Karpas-422 (cell line): Measurements from ENCODE around the gene TEX2. TPM values are rescaled to one million over a fixed set of nuclear protein-coding genes. Genes with fewer than 3 reads are reported as not detected.

Experiments used
- DNase-seq: peaks from one replicate; pipeline ENCODE4 v3.0.0-alpha.2; 2015
- H2AFZ ChIP-seq: fragments of 200-600 bp; sonication (generic); 2 replicates; pipeline ENCODE4 v1.6.1; 2014; ENCODE audit warnings: antibody characterized with exemption, low read length, mixed read lengths
- H3K27ac ChIP-seq: fragments of 200-600 bp; sonication (generic); 2 replicates; pipeline ENCODE4 v1.5.1; 2014; ENCODE audit warnings: mild to moderate bottlenecking, low read length, moderate library complexity
- H3K27me3 ChIP-seq: fragments of 200-600 bp; sonication (generic); 2 replicates; pipeline ENCODE4 v1.6.1; 2014; ENCODE audit warnings: low read length, mixed read lengths
- H3K36me3 ChIP-seq: fragments of 200-600 bp; sonication (generic); 2 replicates; pipeline ENCODE4 v1.6.1; 2014; ENCODE audit warnings: low read length, mixed read lengths; ENCODE audit not compliant: insufficient read depth
- H3K4me1 ChIP-seq: fragments of 200-600 bp; sonication (generic); 2 replicates; pipeline ENCODE4 v1.6.1; 2014; ENCODE audit warnings: mild to moderate bottlenecking, low read length, mixed read lengths
- H3K4me2 ChIP-seq: fragments of 200-600 bp; sonication (generic); 2 replicates; pipeline ENCODE4 v1.6.1; 2014; ENCODE audit warnings: low read length, low read depth, mild to moderate bottlenecking; ENCODE audit not compliant: poor library complexity, severe bottlenecking
- H3K4me3 ChIP-seq: fragments of 200-600 bp; sonication (generic); 2 replicates; pipeline ENCODE4 v1.5.1; 2014; ENCODE audit warnings: mild to moderate bottlenecking, antibody characterized with exemption, low read length, mixed read lengths
- H3K79me2 ChIP-seq: fragments of 200-600 bp; sonication (generic); 2 replicates; pipeline ENCODE4 v1.6.1; 2014; ENCODE audit warnings: mild to moderate bottlenecking, low read length, mixed read lengths
- H3K9ac ChIP-seq: fragments of 200-600 bp; sonication (generic); 2 replicates; pipeline ENCODE4 v1.6.0; 2014; ENCODE audit warnings: low read length
- H3K9me2 ChIP-seq: fragments of 200-600 bp; sonication (generic), shearing (Covaris generic); replicated peaks from 2 replicates; pipeline ENCODE4 v1.6.0; 2014; ENCODE audit warnings: mild to moderate bottlenecking, low read length, moderate library complexity; ENCODE audit not compliant: insufficient read depth
- H3K9me3 ChIP-seq: fragments of 300-700, 200-600 bp; sonication (generic); 2 replicates; pipeline ENCODE4 v1.6.1; 2014; ENCODE audit warnings: low read length, mixed read lengths
- H4K20me1 ChIP-seq: fragments of 200-600 bp; sonication (generic); 2 replicates; pipeline ENCODE4 v1.6.1; 2014; ENCODE audit warnings: mild to moderate bottlenecking, antibody characterized with exemption, low read length, low read depth; ENCODE audit not compliant: insufficient read depth
- total RNA-seq: library from RNA; depleted of rRNA; stranded (reverse); fragments of >200 nt; shearing (Covaris generic); gene quantifications from 2 replicates; pipeline ENCODE4 v1.2.3, GENCODE V29; 2014; ENCODE audit warnings: low replicate concordance

The TEX2 gene
- total RNA-seq, 1 experiment from 2014 or later: 5.5 TPM

GRCh38 chr17:64236827-64237403 is 26.1 kb downstream of the TEX2 start:
- H3K9ac ChIP-seq: no peak overlapping the region
- H3K4me2 ChIP-seq: no peak overlapping the region
- H3K4me1 ChIP-seq: no peaks in the 10 kb centered on the region
- no peak overlapping the region for H3K27ac ChIP-seq
- H2AFZ ChIP-seq: no peak overlapping the region
- H3K36me3 ChIP-seq: no peaks in the 10 kb centered on the region
- no peaks in the 10 kb centered on the region for H3K27me3 ChIP-seq
- no peaks in the 10 kb centered on the region for H3K9me3 ChIP-seq
- no peaks in the 10 kb centered on the region for H3K79me2 ChIP-seq
- no peak overlapping the region for H3K4me3 ChIP-seq
- H4K20me1 ChIP-seq: peaks cover 6% of the 10 kb centered on the region; the same call in 1 of the 2 replicates
- peak; percentile 51 for DNase-seq
- no peaks in the 10 kb centered on the region for H3K9me2 ChIP-seq

- no peak overlapping the region for H3K4me3 ChIP-seq
- no peaks in the 10 kb centered on the region for H3K36me3 ChIP-seq
- no peak overlapping the region for H3K27ac ChIP-seq
- DNase-seq: no peak
- H3K9me3 ChIP-seq: no peaks in the 10 kb centered on the region
- H3K4me1 ChIP-seq: peaks cover 2% of the 10 kb centered on the region
- H3K9me2 ChIP-seq: no peaks in the 10 kb centered on the region
- H3K9ac ChIP-seq: no peak overlapping the region
- H4K20me1 ChIP-seq: peaks cover 6% of the 10 kb centered on the region; the same call in 1 of the 2 replicates
- H3K27me3 ChIP-seq: no peaks in the 10 kb centered on the region
- no peak overlapping the region for H2AFZ ChIP-seq
- no peaks in the 10 kb centered on the region for H3K79me2 ChIP-seq
- H3K4me2 ChIP-seq: no peak overlapping the region
These were observed 28.1 kb downstream of the TEX2 start for GRCh38 chr17:64234961-64235360.

- Histone ChIP-seq H3K27ac (no peak overlapping the region), H3K9ac (no peak overlapping the region), H3K4me1 (peaks cover 7% of the 10 kb centered on the region), H3K9me3 (no peaks in the 10 kb centered on the region), H3K9me2 (no peaks in the 10 kb centered on the region), H3K4me3 (no peak overlapping the region), H2AFZ (no peak overlapping the region), H3K79me2 (no peaks in the 10 kb centered on the region), H4K20me1 (peaks cover 25% of the 10 kb centered on the region; the same call in 1 of the 2 replicates), H3K27me3 (no peaks in the 10 kb centered on the region), H3K4me2 (no peak overlapping the region), H3K36me3 (no peaks in the 10 kb centered on the region)
- DNase-seq: no peak
These were observed 30.4 kb downstream of the TEX2 start for GRCh38 chr17:64232466-64233262.

- no peak for DNase-seq
- H3K9me3 ChIP-seq: no peaks in the 10 kb centered on the region
- H3K4me1 ChIP-seq: peaks cover 7% of the 10 kb centered on the region
- no peaks in the 10 kb centered on the region for H3K27me3 ChIP-seq
- H3K27ac ChIP-seq: no peak overlapping the region
- no peaks in the 10 kb centered on the region for H3K9me2 ChIP-seq
- H4K20me1 ChIP-seq: peaks cover 25% of the 10 kb centered on the region; the same call in 1 of the 2 replicates
- H3K79me2 ChIP-seq: no peaks in the 10 kb centered on the region
- no peak overlapping the region for H2AFZ ChIP-seq
- no peak overlapping the region for H3K4me2 ChIP-seq
- H3K9ac ChIP-seq: no peak overlapping the region
- no peaks in the 10 kb centered on the region for H3K36me3 ChIP-seq
- H3K4me3 ChIP-seq: no peak overlapping the region
These were observed 31.4 kb downstream of the TEX2 start for GRCh38 chr17:64231567-64232141.

- H3K4me3 ChIP-seq: no peak overlapping the region
- no peak overlapping the region for H3K9ac ChIP-seq
- no peaks in the 10 kb centered on the region for H3K27me3 ChIP-seq
- no peaks in the 10 kb centered on the region for H3K9me2 ChIP-seq
- peaks cover 7% of the 10 kb centered on the region for H3K4me1 ChIP-seq
- no peaks in the 10 kb centered on the region for H3K9me3 ChIP-seq
- no peak overlapping the region for H3K27ac ChIP-seq
- no peak overlapping the region for H2AFZ ChIP-seq
- H3K36me3 ChIP-seq: no peaks in the 10 kb centered on the region
- H4K20me1 ChIP-seq: peaks cover 31% of the 10 kb centered on the region; the same call in 1 of the 2 replicates
- H3K79me2 ChIP-seq: no peaks in the 10 kb centered on the region
- no peak for DNase-seq
- no peak overlapping the region for H3K4me2 ChIP-seq
These were observed 32.2 kb downstream of the TEX2 start for GRCh38 chr17:64230791-64231408.

- Histone ChIP-seq H3K9me3 (no peaks in the 10 kb centered on the region), H2AFZ (no peak overlapping the region), H3K79me2 (no peaks in the 10 kb centered on the region), H3K4me3 (no peak overlapping the region), H3K36me3 (no peaks in the 10 kb centered on the region), H3K4me2 (no peak overlapping the region), H3K27ac (no peak overlapping the region), H4K20me1 (peaks cover 30% of the 10 kb centered on the region; the same call in 1 of the 2 replicates), H3K4me1 (peaks cover 7% of the 10 kb centered on the region), H3K9ac (no peak overlapping the region), H3K9me2 (no peaks in the 10 kb centered on the region), H3K27me3 (no peaks in the 10 kb centered on the region)
- DNase-seq: no peak
These were observed 33.0 kb downstream of the TEX2 start for GRCh38 chr17:64229815-64230728.

- H3K79me2 ChIP-seq: no peaks in the 10 kb centered on the region
- H3K9me3 ChIP-seq: no peaks in the 10 kb centered on the region
- DNase-seq: no peak
- H3K9me2 ChIP-seq: no peaks in the 10 kb centered on the region
- no peak overlapping the region for H3K9ac ChIP-seq
- no peaks in the 10 kb centered on the region for H3K36me3 ChIP-seq
- no peak overlapping the region for H3K27ac ChIP-seq
- no peak overlapping the region for H2AFZ ChIP-seq
- H4K20me1 ChIP-seq: peaks cover 26% of the 10 kb centered on the region; the same call in 1 of the 2 replicates
- peaks cover 7% of the 10 kb centered on the region for H3K4me1 ChIP-seq
- no peaks in the 10 kb centered on the region for H3K27me3 ChIP-seq
- no peak overlapping the region for H3K4me3 ChIP-seq
- H3K4me2 ChIP-seq: no peak overlapping the region
These were observed 36.9 kb downstream of the TEX2 start for GRCh38 chr17:64226132-64226531.
